ENCODE results near the gene ALKAL2. TPM values are rescaled to one million over a fixed set of nuclear protein-coding genes. Genes with fewer than 3 reads are reported as not detected.
A peak's percentile ranks its signal among the peaks of the same experiment; 100 is the strongest.

Gene ALKAL2
- total and polyA plus RNA-seq, 2 donors (not counting 1 experiment from before 2014, with no cell fraction given), result 0.17 to 0.58 TPM

- Histone ChIP-seq H2AFZ (ENCODE audit: low read length) (no peak overlapping the region), H3K9ac (ENCODE audit: insufficient read depth, low read length) (no peak overlapping the region), H4K20me1 (ENCODE audit: control insufficient read depth, extremely low read depth, insufficient read depth, low read length) (no peaks in the 10 kb centered on the region), H3K27me3 (ENCODE audit: control insufficient read depth, insufficient read depth, low read length) (peaks cover 6% of the 10 kb centered on the region), H3K4me3 (replicated peaks in 1 of 4; ENCODE audit: control extremely low read depth in 1 of 4, insufficient read depth in 1 of 4, low read depth in 3 of 4, low read length in 4 of 4) (no peak overlapping the region), H3K9me3 (ENCODE audit: control insufficient read depth, insufficient read depth, low read depth, low read length) (no peaks in the 10 kb centered on the region), H3K79me2 (ENCODE audit: control insufficient read depth, insufficient read depth, low read length) (no peaks in the 10 kb centered on the region), H3K4me2 (ENCODE audit: extremely low read depth, insufficient read depth, low read length) (no peak overlapping the region), H3K4me1 (ENCODE audit: control insufficient read depth, extremely low read depth, insufficient read depth, low read length) (peaks cover 3% of the 10 kb centered on the region), H3K36me3 (ENCODE audit: control insufficient read depth, insufficient read depth, low read length) (peaks cover 9% of the 10 kb centered on the region), H3K27ac (ENCODE audit: insufficient read depth, low read length) (no peak overlapping the region)
- peak in 1 of 2 donors; percentile 49 for DNase-seq (ENCODE audit: low read depth in 2 of 2)
- TF ChIP-seq CTCF (conservative IDR thresholded peaks at IDR 0.05 in 1 of 2, IDR thresholded peaks at IDR 0.05 in 1 of 2; ENCODE audit: low read depth in 1 of 2, low read length in 2 of 2), result no peak
- no peak for TF ChIP-seq EZH2 (IDR thresholded peaks at IDR 0.05; ENCODE audit: low read length, missing control alignments)
Measured at GRCh38 chr2:284896-285492, 2.9 kb downstream of the ALKAL2 start.

GRCh38 chr2:283996-284794 is 3.7 kb downstream of the ALKAL2 start:
- Histone ChIP-seq H4K20me1 (ENCODE audit: control insufficient read depth, extremely low read depth, insufficient read depth, low read length) (no peaks in the 10 kb centered on the region), H3K27me3 (ENCODE audit: control insufficient read depth, insufficient read depth, low read length) (peaks cover 4% of the 10 kb centered on the region)

More at GRCh38 chr2:283996-284794, 3.7 kb downstream of the ALKAL2 start:
- no peak overlapping the region for H3K27ac ChIP-seq (ENCODE audit: insufficient read depth, low read length)
- peaks cover 9% of the 10 kb centered on the region for H3K36me3 ChIP-seq (ENCODE audit: control insufficient read depth, insufficient read depth, low read length)
- DNase-seq (ENCODE audit: low read depth in 2 of 2), result peak in 1 of 2 donors; percentile 65
- no peaks in the 10 kb centered on the region for H3K9me3 ChIP-seq (ENCODE audit: control insufficient read depth, insufficient read depth, low read depth, low read length)
- H3K9ac ChIP-seq (ENCODE audit: insufficient read depth, low read length), result no peak overlapping the region
- H2AFZ ChIP-seq (ENCODE audit: low read length), result no peak overlapping the region
- no peak overlapping the region for H3K4me2 ChIP-seq (ENCODE audit: extremely low read depth, insufficient read depth, low read length)
- H3K4me3 ChIP-seq (replicated peaks in 1 of 4; ENCODE audit: control extremely low read depth in 1 of 4, insufficient read depth in 1 of 4, low read depth in 3 of 4, low read length in 4 of 4), result no peak overlapping the region
- H3K4me1 ChIP-seq (ENCODE audit: control insufficient read depth, extremely low read depth, insufficient read depth, low read length), result peaks cover 3% of the 10 kb centered on the region
- no peaks in the 10 kb centered on the region for H3K79me2 ChIP-seq (ENCODE audit: control insufficient read depth, insufficient read depth, low read length)
- TF ChIP-seq EZH2 (IDR thresholded peaks at IDR 0.05; ENCODE audit: low read length, missing control alignments) (no peak), CTCF (conservative IDR thresholded peaks at IDR 0.05 in 1 of 2, IDR thresholded peaks at IDR 0.05 in 1 of 2; ENCODE audit: low read depth in 1 of 2, low read length in 2 of 2) (no peak)
